HCT116 (cell line): ENCODE data around the gene SLC9A2. TPM values are rescaled to one million over a fixed set of nuclear protein-coding genes. Genes with fewer than 3 reads are reported as not detected.

ENCODE experiments used
- ATAC-seq: fragments of 200-7000 bp; cut with Tn5 transposase; 2 replicates; pipeline ENCODE4 v1.9.1; 2020; ENCODE audit warnings: mild to moderate bottlenecking, moderate library complexity
- BruUV-seq: library from RNA; stranded (reverse); fragments of 400-500 nt; replicated peaks from 2 replicates; lab custom pipeline; 2021; lab: Mats Ljungman, UMichigan
- CTCF ChIA-PET: fragments of 300-600 bp; sonication (Branson Sonifier 250); formaldehyde crosslinking; loops from one replicate; lab custom pipeline; 2021; ENCODE audit warnings: antibody characterized with exemption; lab: Charles Lee
- POLR2A ChIA-PET: fragments of 300-600, 350-600 bp; sonication (Branson Sonifier 250); formaldehyde crosslinking; loops from one replicate; lab custom pipeline; 2021; ENCODE audit warnings: antibody characterized with exemption; lab: Charles Lee
- RAD21 ChIA-PET, 2 experiments: fragments of 300-600 bp; sonication (Branson Sonifier 250); formaldehyde crosslinking; loops; one replicate each; lab custom pipeline; 2023; ENCODE audit warnings: low total read pairs in 2 of 2; ENCODE audit not compliant: uncharacterized antibody in 2 of 2, unreplicated experiment in 2 of 2, low non-redundant PET in 1 of 2; lab: Charles Lee
- DNase-seq: peaks from one replicate; pipeline ENCODE4 v3.0.0-alpha.2; 2010; ENCODE audit warnings: low read depth, low spot score
- H2AFZ ChIP-seq: fragments of 200-600 bp; shearing (Covaris generic), sonication (generic); 2 replicates; pipeline ENCODE4 v1.6.1; 2017; ENCODE audit warnings: low read depth, mixed run types, mixed read lengths, antibody characterized with exemption, low read length; ENCODE audit not compliant: poor library complexity, severe bottlenecking
- H3K27ac ChIP-seq: 2 replicates; pipeline ENCODE4 v1.5.1; 2012; ENCODE audit warnings: low read depth, low read length
- H3K27me3 ChIP-seq: fragments of 200-600 bp; sonication (generic); 2 replicates; pipeline ENCODE4 v1.6.1; 2016; ENCODE audit warnings: mixed run types, low read length, mixed read lengths; ENCODE audit not compliant: insufficient read depth
- H3K36me3 ChIP-seq, 2 experiments: fragments of 200-500 bp in 1 of 2; fragments of 200-600 bp in 1 of 2; sonication (Bioruptor generic) in 1 of 2; sonication (generic) in 1 of 2; 2 replicates each; pipeline versions ENCODE4 v1.5.1 to v1.6.1; 2014 to 2016; ENCODE audit warnings: low read length in 2 of 2, inconsistent platforms in 1 of 2, mixed read lengths in 1 of 2, mixed run types in 1 of 2; ENCODE audit not compliant: insufficient read depth in 2 of 2, control insufficient read depth in 1 of 2
- H3K4me1 ChIP-seq, 2 experiments: fragments of 200-600 bp in 1 of 2; sonication (generic) in 1 of 2; 2 replicates each; pipeline versions ENCODE4 v1.5.1 to v1.6.1; 2012 to 2017; ENCODE audit warnings: low read length in 2 of 2, inconsistent platforms in 1 of 2, mild to moderate bottlenecking in 1 of 2, mixed read lengths in 1 of 2, mixed run types in 1 of 2, moderate library complexity in 1 of 2; ENCODE audit not compliant: insufficient read depth in 2 of 2, control insufficient read depth in 1 of 2
- H3K4me2 ChIP-seq: fragments of 200-600 bp; sonication (generic); 2 replicates; pipeline ENCODE4 v1.6.1; 2017; ENCODE audit warnings: mixed run types, low read length, mixed read lengths
- H3K4me3 ChIP-seq, 2 experiments: fragments of 200-600 bp in 1 of 2; sonication (generic) in 1 of 2; replicated peaks in 1 of 2; 2 replicates each; pipeline ENCODE4 v1.5.1; 2011 to 2016; ENCODE audit warnings: low read length in 2 of 2, control low read depth in 1 of 2, low read depth in 1 of 2, mild to moderate bottlenecking in 1 of 2, mixed read lengths in 1 of 2, mixed run types in 1 of 2
- H3K79me2 ChIP-seq: fragments of 200-600 bp; sonication (generic); 2 replicates; pipeline ENCODE4 v1.6.1; 2017; ENCODE audit warnings: mild to moderate bottlenecking, mixed run types, low read length, moderate library complexity, mixed read lengths; ENCODE audit not compliant: insufficient read depth
- H3K9ac ChIP-seq: fragments of 200-600 bp; sonication (generic); 2 replicates; pipeline ENCODE4 v1.6.1; 2016; ENCODE audit warnings: low read length, mixed read lengths
- H3K9me2 ChIP-seq: fragments of 200-600 bp; sonication (generic), shearing (Covaris generic); 2 replicates; pipeline ENCODE4 v1.6.1; 2017; ENCODE audit warnings: mixed run types, mild to moderate bottlenecking, moderate library complexity; ENCODE audit not compliant: insufficient read depth
- H3K9me3 ChIP-seq, 2 experiments: fragments of 200-500 bp in 1 of 2; fragments of 200-600 bp in 1 of 2; sonication (Bioruptor generic) in 1 of 2; sonication (generic) in 1 of 2; 2 replicates each; pipeline ENCODE4 v1.6.1; 2014 to 2017; ENCODE audit warnings: low read length in 2 of 2, mixed read lengths in 2 of 2, inconsistent platforms in 1 of 2, low read depth in 1 of 2, mild to moderate bottlenecking in 1 of 2, mixed run types in 1 of 2, moderate library complexity in 1 of 2; ENCODE audit not compliant: control insufficient read depth in 1 of 2, insufficient read depth in 1 of 2
- H4K20me1 ChIP-seq: fragments of 200-600 bp; sonication (generic), shearing (Covaris generic); 2 replicates; pipeline ENCODE4 v1.6.1; 2017; ENCODE audit warnings: mixed run types, mild to moderate bottlenecking, moderate library complexity; ENCODE audit not compliant: insufficient read depth
- CBX3 ChIP-seq: IDR thresholded peaks from 2 replicates; pipeline ENCODE4 v1.6.1; 2012; ENCODE audit warnings: low read depth
- CEBPB ChIP-seq: IDR thresholded peaks from 2 replicates; pipeline ENCODE4 v1.6.1; 2012; ENCODE audit warnings: low read depth
- EGR1 ChIP-seq: IDR thresholded peaks from 2 replicates; pipeline ENCODE4 v1.6.1; 2012; ENCODE audit warnings: low read depth
- ELF1 ChIP-seq: IDR thresholded peaks from 2 replicates; pipeline ENCODE4 v1.6.1; 2012; ENCODE audit warnings: low read depth, borderline replicate concordance
- EZH2 ChIP-seq: fragments of 200-600 bp; sonication (generic); IDR thresholded peaks from 2 replicates; pipeline ENCODE4 v1.6.1; 2017; ENCODE audit warnings: antibody characterized with exemption, mixed run types
- FOSL1 ChIP-seq: IDR thresholded peaks from 2 replicates; pipeline ENCODE4 v1.6.1; 2012; ENCODE audit warnings: low read depth
- JUND ChIP-seq: IDR thresholded peaks from 2 replicates; pipeline ENCODE4 v1.6.1; 2012
- POLR2AphosphoS5 ChIP-seq: IDR thresholded peaks from 2 replicates; pipeline ENCODE4 v1.6.1; 2011; ENCODE audit warnings: mild to moderate bottlenecking, low read depth, low read length, moderate library complexity
- RAD21 ChIP-seq: IDR thresholded peaks from 2 replicates; pipeline ENCODE4 v1.6.1; 2012; ENCODE audit warnings: low read depth, mild to moderate bottlenecking
- SIN3A ChIP-seq: IDR thresholded peaks from 2 replicates; pipeline ENCODE4 v1.6.1; 2012; ENCODE audit warnings: low read depth
- SP1 ChIP-seq: IDR thresholded peaks from 2 replicates; pipeline ENCODE4 v1.6.1; 2012; ENCODE audit warnings: low read depth
- SRF ChIP-seq: IDR thresholded peaks from 2 replicates; pipeline ENCODE4 v1.6.1; 2012; ENCODE audit warnings: low read depth
- TCF7L2 ChIP-seq: IDR thresholded peaks from 2 replicates; pipeline ENCODE4 v1.7.0; 2011; ENCODE audit warnings: borderline replicate concordance, inconsistent platforms; ENCODE audit not compliant: insufficient read depth, insufficient read length; ENCODE audit errors: extremely low read depth
- YY1 ChIP-seq: IDR thresholded peaks from 2 replicates; pipeline ENCODE4 v1.6.1; 2011; ENCODE audit warnings: low read length, low read depth, moderate library complexity, mild to moderate bottlenecking; ENCODE audit not compliant: insufficient replicate concordance; ENCODE audit errors: extremely low read depth
- ZFX ChIP-seq: fragments of 450-650 bp; IDR thresholded peaks from 2 replicates; pipeline ENCODE4 v1.6.1; 2017
- ZNF274 ChIP-seq: fragments of 200-500 bp; sonication (Bioruptor generic); IDR thresholded peaks from 2 replicates; pipeline ENCODE4 v1.6.1; 2014; ENCODE audit warnings: mild to moderate bottlenecking, low read depth, low read length, inconsistent platforms
- intact Hi-C: fragments of 100-400 bp; cut with micrococcal nuclease; formaldehyde crosslinking; loops from 2 replicates; pipeline ENCODE4 v1.10.0; 2022
- total RNA-seq: library from RNA; stranded (reverse); gene quantifications from one replicate; pipeline ENCODE4 v1.2.1, GENCODE V29; 2021; ENCODE audit not compliant: unreplicated experiment
- TF ChIP-seq, protein P1 (sequence below): IDR thresholded peaks from 2 replicates; pipeline ENCODE4 v1.6.1; 2012
- TF ChIP-seq, protein P2 (sequence below): IDR thresholded peaks from 2 replicates; pipeline ENCODE4 v1.6.1; 2012
- TF ChIP-seq, protein P3 (sequence below): IDR thresholded peaks from 2 replicates; pipeline ENCODE4 v1.6.1; 2011; ENCODE audit warnings: mild to moderate bottlenecking, low read length, moderate library complexity; ENCODE audit not compliant: insufficient replicate concordance; ENCODE audit errors: extremely low read depth

Gene SLC9A2
- total RNA-seq, 1 experiment from 2014 or later = 1.4 TPM

DNA sequence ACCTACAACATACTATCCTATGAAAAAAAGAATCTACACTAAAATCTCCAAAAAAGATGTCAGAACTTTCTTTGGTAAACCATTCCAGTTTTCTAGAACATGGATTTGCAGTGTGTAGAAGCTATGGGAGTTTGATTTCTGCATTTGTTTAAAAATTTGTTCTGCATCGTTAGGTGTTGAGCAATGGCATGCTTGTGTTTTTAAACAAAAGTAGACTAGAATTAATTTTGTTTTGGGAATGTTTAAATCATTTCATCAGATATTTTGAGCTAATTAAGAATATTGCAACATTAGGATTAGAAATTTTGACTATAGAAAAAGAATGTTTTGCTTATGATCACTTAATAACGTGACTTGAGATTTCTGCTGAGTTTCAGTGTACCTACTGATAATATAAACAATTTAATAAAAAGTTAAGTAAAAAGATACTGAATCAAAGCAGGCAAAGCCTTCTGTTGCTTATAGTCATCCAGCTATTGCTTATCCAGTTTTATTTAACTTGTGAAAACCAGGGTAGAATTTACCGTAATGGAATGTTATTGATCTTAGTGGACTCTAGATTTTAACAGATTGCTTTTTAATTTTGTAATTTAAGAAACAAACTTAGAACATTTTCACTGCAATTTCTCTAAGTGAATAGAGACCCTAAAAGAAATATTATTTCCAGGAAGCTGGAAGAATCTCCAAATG is 135.2 kb downstream of the SLC9A2 start:
- no peak for DNase-seq
- intact Hi-C loops = no loop called here
- Histone ChIP-seq H3K9me3 (no peaks in the 10 kb centered on the region), H3K27ac (no peak overlapping the region), H3K79me2 (no peaks in the 10 kb centered on the region), H3K4me1 (no peaks in the 10 kb centered on the region), H3K27me3 (no peaks in the 10 kb centered on the region), H3K9ac (no peak overlapping the region), H3K9me2 (no peaks in the 10 kb centered on the region), H3K4me3 (no peak overlapping the region), H2AFZ (no peak overlapping the region), H3K36me3 (no peaks in the 10 kb centered on the region), H3K4me2 (no peak overlapping the region), H4K20me1 (no peaks in the 10 kb centered on the region)
- ChIA-PET POLR2A (no interaction called here), CTCF (interaction anchor here (1.6 to 3.2 kb wide), 3 partner anchors 10 to 51 kb away, joined by 7 to 51 read pairs (median 27); partner anchors contain the start of gene TMEM182), RAD21 (no interaction called here)
- TF ChIP-seq SRF (no peak), ELF1 (no peak), YY1 (no peak), CEBPB (no peak), CBX3 (no peak), TCF7L2 (no peak), EZH2 (no peak), SP1 (no peak), RAD21 (no peak), ZFX (no peak), POLR2AphosphoS5 (no peak), EGR1 (no peak), FOSL1 (no peak), SIN3A (no peak), JUND (no peak), ZNF274 (no peak)
- TF ChIP-seq, protein P1, sequence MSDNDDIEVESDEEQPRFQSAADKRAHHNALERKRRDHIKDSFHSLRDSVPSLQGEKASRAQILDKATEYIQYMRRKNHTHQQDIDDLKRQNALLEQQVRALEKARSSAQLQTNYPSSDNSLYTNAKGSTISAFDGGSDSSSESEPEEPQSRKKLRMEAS = no peak
- TF ChIP-seq, protein P2, sequence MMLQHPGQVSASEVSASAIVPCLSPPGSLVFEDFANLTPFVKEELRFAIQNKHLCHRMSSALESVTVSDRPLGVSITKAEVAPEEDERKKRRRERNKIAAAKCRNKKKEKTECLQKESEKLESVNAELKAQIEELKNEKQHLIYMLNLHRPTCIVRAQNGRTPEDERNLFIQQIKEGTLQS = no peak
- TF ChIP-seq, protein P3, sequence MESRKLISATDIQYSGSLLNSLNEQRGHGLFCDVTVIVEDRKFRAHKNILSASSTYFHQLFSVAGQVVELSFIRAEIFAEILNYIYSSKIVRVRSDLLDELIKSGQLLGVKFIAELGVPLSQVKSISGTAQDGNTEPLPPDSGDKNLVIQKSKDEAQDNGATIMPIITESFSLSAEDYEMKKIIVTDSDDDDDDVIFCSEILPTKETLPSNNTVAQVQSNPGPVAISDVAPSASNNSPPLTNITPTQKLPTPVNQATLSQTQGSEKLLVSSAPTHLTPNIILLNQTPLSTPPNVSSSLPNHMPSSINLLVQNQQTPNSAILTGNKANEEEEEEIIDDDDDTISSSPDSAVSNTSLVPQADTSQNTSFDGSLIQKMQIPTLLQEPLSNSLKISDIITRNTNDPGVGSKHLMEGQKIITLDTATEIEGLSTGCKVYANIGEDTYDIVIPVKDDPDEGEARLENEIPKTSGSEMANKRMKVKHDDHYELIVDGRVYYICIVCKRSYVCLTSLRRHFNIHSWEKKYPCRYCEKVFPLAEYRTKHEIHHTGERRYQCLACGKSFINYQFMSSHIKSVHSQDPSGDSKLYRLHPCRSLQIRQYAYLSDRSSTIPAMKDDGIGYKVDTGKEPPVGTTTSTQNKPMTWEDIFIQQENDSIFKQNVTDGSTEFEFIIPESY = no peak
- no TSS peak for BruUV-seq
- ATAC-seq = no peak
